ENCODE results near the gene MEX3D. TPM values are rescaled to one million over a fixed set of nuclear protein-coding genes. Genes with fewer than 3 reads are reported as not detected.

MEX3D gene
- total and polyA plus RNA-seq, 2 of the 4 experiments (the other 2 are of a cell fraction): 9.1 to 9.6 TPM

DNA sequence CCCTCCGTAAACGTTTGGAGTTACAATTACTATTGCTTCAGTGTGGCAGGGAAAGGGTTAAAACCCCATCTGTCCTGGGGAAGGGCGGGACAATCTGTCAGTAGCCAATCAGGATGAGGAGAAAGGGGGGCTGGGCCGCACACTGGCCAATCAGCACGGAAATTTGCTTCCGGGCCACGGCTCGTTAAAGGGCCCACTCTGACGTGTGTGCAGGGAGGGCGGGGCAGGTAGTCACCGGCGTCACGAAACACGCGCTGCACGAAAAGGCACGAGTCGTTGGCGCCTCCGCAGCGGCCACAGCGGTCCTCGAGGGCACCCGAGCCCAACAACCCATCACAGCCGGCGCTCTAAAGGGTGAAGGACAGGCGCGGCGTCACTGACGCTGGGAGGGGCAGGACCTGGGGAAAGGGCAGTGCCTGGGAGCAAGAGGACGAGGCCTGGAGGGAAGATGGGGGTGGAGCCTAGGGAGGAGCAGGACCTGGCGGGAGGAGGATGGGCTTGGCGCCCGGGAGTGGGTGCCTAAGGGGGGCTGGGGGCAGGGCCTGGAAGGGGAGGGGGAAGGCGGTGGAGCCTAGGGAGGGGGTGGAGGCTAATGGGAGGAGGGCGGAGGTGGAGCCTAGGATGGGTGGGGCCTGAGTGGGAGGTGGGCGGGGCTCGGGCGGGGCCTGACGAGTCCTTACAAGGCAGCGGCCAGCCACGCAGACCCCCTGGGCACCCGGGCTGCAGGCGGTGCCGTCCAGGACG lies 60.2 kb downstream of the MEX3D start:
- no peak overlapping the region for H2BK15ac ChIP-seq (ENCODE audit: low read depth, low read length)
- H3K56ac ChIP-seq (ENCODE audit: extremely low read depth, insufficient read depth, low read length): no peak overlapping the region; the same call in 1 of the 2 replicates
- H2BK120ac ChIP-seq (ENCODE audit: low read depth, low read length): peak overlapping the region; percentile 48; the same call in 1 of the 2 replicates
- H4K8ac ChIP-seq (ENCODE audit: low read depth in 2 of 2, low read length in 2 of 2): peak overlapping the region; percentile 51 to 86; a peak in 3 of 4 replicates
- peaks cover 3% of the 10 kb centered on the region; the same call in 1 of the 2 replicates for H3K27me3 ChIP-seq (ENCODE audit: control insufficient read depth, insufficient read depth, low read length)
- H2AK5ac ChIP-seq (ENCODE audit: low read depth, low read length): peak overlapping the region; percentile 76; the same call in 1 of the 2 replicates
- H3K36me3 ChIP-seq (ENCODE audit: control insufficient read depth, insufficient read depth, low read length): peaks cover 13% of the 10 kb centered on the region
- dilution Hi-C loops (cut with HindIII; ENCODE audit: low sequenced_read_pairs, unreplicated experiment): no loop called here
- H3K27ac ChIP-seq (ENCODE audit: insufficient read depth, low read length): peak overlapping the region; percentile 62
- peak overlapping the region; percentile 39 for H4K5ac ChIP-seq (ENCODE audit: low read depth, low read length)
- H3K9me3 ChIP-seq (ENCODE audit: control insufficient read depth, insufficient read depth, low read length): no peaks in the 10 kb centered on the region
- 0 out of 2 replicates have a peak overlapping the region, but pooled peaks have one; percentile 1 for H2BK20ac ChIP-seq (ENCODE audit: low read depth, low read length)
- peak; percentile 86 for ATAC-seq (ENCODE audit: low read depth)
- intact Hi-C loops (cut with micrococcal nuclease): no loop called here
- 1% methylated on average over 14 of the region's 46 CpGs; no CpG with 5 or more reads in 1 of the 2 experiments for WGBS, 2 experiments (ENCODE audit: extremely low coverage in 2 of 2, insufficient read length in 1 of 2)
- no peaks in the 10 kb centered on the region; the same call in 1 of the 2 replicates for H4K20me1 ChIP-seq (ENCODE audit: insufficient read depth, low read length)
- H2AFZ ChIP-seq (replicated peaks; ENCODE audit: low read length, poor library complexity): peak overlapping the region; percentile 98
- peak overlapping the region; percentile 3; the same call in 1 of the 2 replicates for H3K18ac ChIP-seq (ENCODE audit: low read depth, low read length)
- H2BK5ac ChIP-seq (ENCODE audit: low read depth, low read length, poor library complexity, severe bottlenecking): peak overlapping the region; percentile 69
- H3K4me1 ChIP-seq (ENCODE audit: control insufficient read depth, insufficient read depth, low read length): peaks cover 9% of the 10 kb centered on the region
- H3K9me1 ChIP-seq (ENCODE audit: insufficient read depth, low read length): no peaks in the 10 kb centered on the region; the same call in 1 of the 2 replicates
- H4K91ac ChIP-seq (ENCODE audit: insufficient read depth, low read depth, low read length): peak overlapping the region; percentile 82; the same call in 1 of the 2 replicates
- in situ Hi-C loops (cut with MboI; ENCODE audit: low sequenced_read_pairs): no loop called here
- H2AK9ac ChIP-seq (replicated peaks; ENCODE audit: low read depth, low read length, poor library complexity): peak overlapping the region; percentile 90
- POLR2A ChIA-PET (ENCODE audit: unreplicated experiment): no interaction called here
- H3K79me1 ChIP-seq (ENCODE audit: low read depth in 1 of 2, low read length in 2 of 2): peaks cover 4 to 15% of the 10 kb centered on the region in 2 experiments; a peak in 1 of 4 replicates
- H3K4me2 ChIP-seq (ENCODE audit: low read depth, low read length): peak overlapping the region; percentile 64
- peak; percentile 95 for DNase-seq
- peak overlapping the region; percentile 30; the same call in 1 of the 2 replicates for H3K14ac ChIP-seq (replicated peaks; ENCODE audit: low read depth, low read length)
- H3K4ac ChIP-seq (ENCODE audit: low read depth, low read length): peak overlapping the region; percentile 81
- BruUV-seq (replicated peaks): no TSS peak
- peak overlapping the region; percentile 9; the same call in 1 of the 2 replicates for H3K9ac ChIP-seq (ENCODE audit: low read depth, low read length)
- peak overlapping the region; percentile 44 for H3K4me3 ChIP-seq (ENCODE audit: insufficient read depth, low read depth, low read length)
- H3K23ac ChIP-seq (ENCODE audit: low read depth, low read length): 0 out of 2 replicates have a peak overlapping the region, but pooled peaks have one; percentile 39
- peak; percentile 96 for TF ChIP-seq BHLHE40 (IDR thresholded peaks at IDR 0.05; ENCODE audit: low read depth, low read length)
- TF ChIP-seq MAZ (IDR thresholded peaks at IDR 0.05; ENCODE audit: borderline replicate concordance, low read depth, low read length): peak; percentile 87
- TF ChIP-seq, protein P1, sequence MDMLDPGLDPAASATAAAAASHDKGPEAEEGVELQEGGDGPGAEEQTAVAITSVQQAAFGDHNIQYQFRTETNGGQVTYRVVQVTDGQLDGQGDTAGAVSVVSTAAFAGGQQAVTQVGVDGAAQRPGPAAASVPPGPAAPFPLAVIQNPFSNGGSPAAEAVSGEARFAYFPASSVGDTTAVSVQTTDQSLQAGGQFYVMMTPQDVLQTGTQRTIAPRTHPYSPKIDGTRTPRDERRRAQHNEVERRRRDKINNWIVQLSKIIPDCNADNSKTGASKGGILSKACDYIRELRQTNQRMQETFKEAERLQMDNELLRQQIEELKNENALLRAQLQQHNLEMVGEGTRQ (IDR thresholded peaks at IDR 0.05; ENCODE audit: low read depth, low read length): peak; percentile 61; the same call in 1 of the 2 replicates
- TF ChIP-seq, protein P2, sequence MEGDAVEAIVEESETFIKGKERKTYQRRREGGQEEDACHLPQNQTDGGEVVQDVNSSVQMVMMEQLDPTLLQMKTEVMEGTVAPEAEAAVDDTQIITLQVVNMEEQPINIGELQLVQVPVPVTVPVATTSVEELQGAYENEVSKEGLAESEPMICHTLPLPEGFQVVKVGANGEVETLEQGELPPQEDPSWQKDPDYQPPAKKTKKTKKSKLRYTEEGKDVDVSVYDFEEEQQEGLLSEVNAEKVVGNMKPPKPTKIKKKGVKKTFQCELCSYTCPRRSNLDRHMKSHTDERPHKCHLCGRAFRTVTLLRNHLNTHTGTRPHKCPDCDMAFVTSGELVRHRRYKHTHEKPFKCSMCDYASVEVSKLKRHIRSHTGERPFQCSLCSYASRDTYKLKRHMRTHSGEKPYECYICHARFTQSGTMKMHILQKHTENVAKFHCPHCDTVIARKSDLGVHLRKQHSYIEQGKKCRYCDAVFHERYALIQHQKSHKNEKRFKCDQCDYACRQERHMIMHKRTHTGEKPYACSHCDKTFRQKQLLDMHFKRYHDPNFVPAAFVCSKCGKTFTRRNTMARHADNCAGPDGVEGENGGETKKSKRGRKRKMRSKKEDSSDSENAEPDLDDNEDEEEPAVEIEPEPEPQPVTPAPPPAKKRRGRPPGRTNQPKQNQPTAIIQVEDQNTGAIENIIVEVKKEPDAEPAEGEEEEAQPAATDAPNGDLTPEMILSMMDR (conservative IDR thresholded peaks at IDR 0.05; ENCODE audit: low read depth, low read length): no peak
- TF ChIP-seq POLR2A (IDR thresholded peaks at IDR 0.05; ENCODE audit: low read depth, low read length): no peak
- peak; percentile 79; the same call in 1 of the 2 replicates for TF ChIP-seq MXI1 (IDR thresholded peaks at IDR 0.05; ENCODE audit: borderline replicate concordance, low read depth, low read length)
- TF ChIP-seq FOS (IDR thresholded peaks at IDR 0.05; ENCODE audit: low read depth, low read length): peak; percentile 66; the same call in 1 of the 2 replicates
- CTCF ChIA-PET: no interaction called here

Data from IMR-90 (cell line).